HK-2 (cell line): Measurements from ENCODE around the gene MORC4.

Experiments used
- DNase-seq: peaks from one replicate; pipeline ENCODE4 v3.0.0-alpha.2; 2018; ENCODE audit not compliant: unreplicated experiment

The MORC4 gene

DNA sequence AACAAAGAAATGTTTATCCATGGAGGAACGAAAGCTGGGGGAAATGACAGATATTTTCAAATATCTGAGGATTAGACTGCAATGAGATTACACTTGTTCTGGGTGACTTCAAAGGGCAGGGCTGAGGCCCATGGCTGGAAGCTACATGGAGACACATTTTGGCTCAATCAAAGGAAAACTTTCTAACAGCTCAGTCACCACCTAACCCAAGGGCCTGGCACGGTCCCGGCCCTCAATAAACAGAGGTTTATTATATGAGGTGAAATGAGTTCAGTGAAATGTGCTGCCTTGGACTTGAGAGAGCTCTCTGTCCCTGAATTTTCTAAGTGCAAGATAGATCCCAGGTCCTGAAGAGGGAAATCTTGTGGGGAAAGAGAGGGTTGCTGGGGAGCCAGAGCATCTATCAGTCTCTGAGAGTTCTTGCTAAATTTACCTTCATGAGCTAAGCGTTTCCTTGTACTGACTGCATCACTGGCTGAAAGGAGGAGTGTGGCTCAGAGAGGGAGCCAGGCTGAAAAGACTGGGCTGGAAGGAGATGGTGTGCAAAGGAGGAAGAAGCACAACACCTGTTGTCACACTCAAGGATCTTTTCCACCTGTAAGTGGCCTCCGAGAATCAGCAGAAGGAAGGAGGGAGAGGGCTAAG, 94.8 kb downstream of the MORC4 start:
- DNase-seq = no peak

DNA sequence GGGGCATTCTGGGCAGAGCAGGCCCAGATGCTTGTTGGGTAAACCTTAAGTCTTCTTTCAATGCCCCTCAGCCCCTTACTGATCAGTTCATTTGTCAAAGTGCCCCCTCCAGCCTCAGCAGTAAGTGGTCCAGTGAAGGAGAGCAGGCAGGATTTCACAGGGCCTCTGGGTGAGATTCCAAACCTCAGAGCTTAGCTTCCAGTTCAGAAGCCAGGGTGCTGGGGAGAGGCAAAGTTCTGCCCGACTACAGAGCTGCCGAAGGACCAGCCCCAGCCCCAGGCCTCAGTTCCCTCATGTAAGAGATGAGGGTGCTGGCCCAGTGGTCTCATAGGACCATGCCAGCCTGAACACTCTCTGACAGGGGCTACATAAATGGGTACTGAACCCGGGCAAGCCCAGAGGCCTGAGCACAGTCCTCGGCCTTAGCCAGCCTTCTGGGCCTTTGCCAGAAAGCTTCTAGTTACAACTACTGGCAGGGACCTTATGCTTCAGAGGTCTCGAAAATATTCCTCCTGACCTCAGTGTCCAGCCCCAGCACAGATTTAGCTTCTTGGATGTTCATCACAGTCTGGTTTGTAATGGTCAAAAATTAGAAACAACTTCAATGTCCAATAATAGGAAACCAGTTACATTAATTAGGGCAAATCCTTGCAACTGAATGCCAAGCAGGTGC, 96.0 kb downstream of the MORC4 start:
- DNase-seq = no peak

DNA sequence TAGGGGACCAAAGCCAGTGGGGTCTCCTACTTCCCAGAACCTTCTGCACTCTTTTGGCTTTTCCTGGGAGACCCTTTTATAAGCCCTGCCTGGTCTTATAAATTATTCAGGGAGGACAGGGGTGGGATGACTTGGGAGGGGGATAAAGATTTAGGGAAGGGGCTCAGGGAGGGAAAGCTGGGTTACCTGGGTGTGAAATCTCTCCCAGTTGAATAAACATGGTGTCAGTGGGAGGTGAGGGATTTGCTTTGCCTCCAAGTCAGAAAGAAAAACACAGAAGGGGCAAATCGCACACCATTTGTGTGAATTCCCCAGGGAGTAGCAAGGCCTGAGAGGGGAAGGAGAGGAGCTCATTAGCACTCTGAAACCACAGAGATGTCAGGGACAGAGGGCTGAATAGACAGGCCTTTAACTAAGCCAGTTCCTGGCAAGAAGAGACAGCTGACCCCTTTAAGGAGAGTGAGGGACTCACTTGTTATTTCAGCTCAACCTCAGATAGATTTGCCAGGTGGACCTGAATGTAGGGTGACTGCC, 96.7 kb downstream of the MORC4 start, which contains the start of gene RIPPLY1:
Gene RIPPLY1, minus strand, starts transcription at position 51 of the 534 bp plus-strand sequence. CDS start 54 bp downstream, outside the sequence.
- no peak for DNase-seq

DNA sequence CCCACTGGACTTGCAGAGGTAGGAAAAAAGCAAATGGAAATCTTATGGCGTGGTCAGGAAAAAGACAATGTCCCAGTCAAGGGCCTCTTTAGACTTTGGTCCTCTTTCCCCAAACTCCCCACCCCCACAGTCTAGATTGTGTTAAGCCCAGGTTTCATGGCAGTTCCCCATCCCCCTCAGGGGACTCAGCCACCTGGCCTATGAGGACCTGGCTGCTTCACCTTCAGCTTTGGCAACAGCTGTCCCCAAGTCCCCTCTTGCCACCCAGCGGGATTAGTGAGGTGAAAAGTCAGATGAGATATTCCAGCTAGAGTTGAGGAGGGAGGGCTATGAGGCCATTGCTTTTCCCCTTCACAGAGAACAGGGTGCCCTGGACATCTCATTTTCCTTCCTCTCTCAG, 97.3 kb downstream of the MORC4 start:
- no peak for DNase-seq

DNA sequence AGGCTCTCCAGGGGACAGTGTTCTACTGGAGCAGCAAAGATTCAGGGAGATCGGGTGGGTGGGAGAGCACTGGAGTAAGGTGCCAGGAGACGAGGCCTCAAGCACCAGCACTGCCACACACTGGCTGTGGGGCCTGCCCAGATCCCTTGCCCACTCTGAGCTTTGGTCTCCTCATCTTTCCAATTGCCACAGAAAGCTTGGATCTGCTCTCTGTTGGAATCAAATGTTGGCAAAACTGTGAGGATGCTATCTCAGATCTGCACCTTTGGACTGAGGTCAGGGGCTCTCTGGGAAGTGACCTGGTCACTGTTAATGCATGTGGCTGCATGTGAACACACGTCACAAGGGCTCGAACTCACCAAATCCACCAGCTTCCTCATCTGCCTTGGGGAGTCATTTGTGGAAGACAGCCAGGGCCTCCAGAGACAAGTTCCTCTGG, 98.2 kb downstream of the MORC4 start:
- no peak for DNase-seq

DNA sequence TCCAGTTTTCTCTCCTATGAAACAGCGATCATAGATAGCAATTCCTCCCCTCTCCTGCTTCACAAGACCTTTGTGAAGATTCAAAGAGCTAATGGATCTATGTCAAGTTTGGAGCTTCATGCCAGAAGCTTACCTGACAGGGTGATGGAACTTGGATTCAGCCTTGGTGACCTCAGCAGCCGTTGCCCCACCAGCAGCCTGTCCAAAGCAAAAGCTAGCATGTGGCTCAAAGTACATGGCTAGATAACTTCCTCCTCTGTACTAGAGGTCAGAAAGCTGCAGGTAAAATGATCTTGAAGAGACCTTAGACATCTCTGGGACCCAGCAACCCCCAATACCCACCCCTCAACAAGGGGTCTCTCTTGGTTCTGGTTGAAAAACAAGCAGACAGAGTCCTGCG, 98.7 kb downstream of the MORC4 start:
- no peak for DNase-seq

DNA sequence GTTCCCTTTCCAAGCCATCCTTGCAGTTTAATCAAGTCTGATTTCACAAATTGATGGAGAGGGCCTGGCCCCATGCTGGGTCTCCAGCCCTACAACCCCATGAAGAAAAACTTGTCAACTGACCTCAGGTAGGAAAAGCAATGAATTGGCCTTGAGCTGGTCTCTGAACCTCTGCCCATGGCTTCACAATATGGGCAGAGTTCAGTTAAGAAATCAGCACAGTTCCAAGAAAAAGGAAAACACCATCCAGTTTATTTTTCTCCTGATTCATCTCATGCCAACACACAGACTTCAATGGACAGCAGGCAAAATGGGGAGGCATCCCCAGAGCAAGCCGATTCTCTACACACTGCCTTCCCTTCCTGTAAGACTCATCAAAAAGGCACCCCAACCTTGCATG, 100.2 kb downstream of the MORC4 start:
- no peak for DNase-seq

DNA sequence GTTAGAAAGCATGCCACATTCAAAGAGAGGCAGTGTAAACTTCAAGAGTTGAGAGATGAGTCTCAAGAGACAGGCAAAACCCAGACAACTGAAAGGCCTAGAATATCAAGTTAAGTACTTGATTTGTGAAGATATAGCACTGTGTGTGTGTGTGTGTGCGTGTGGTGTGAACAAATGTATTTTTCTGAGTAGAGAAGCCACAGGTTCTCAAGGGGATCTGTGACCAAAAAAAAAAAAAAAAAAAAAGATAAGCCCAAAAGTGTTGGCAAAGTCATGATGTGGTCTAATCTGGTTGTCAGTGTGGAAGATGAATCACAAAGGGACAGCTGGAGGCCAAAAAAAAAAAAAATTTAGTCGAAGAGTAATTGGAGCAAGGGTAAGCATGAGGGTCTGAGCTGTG, 100.7 kb downstream of the MORC4 start:
- DNase-seq = no peak

DNA sequence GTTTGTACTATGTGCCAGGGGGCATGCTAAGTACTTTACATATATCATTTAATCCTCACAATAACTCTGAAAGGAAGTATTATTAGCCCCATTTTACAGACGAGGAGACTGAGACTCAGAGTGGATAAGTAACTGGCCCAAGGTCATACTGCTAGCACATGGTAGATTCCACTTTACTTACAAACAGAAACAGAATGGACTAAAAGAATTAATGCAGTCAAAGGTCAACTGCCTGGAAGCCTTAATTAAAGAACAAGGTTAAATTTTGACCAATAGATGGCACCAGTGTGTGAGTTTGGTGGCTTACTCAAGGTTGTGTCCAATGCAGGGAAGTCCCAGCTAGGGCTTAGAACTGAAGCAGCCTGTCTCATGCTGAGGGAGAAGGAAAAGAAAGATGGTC, 101.5 kb downstream of the MORC4 start:
- DNase-seq = no peak

DNA sequence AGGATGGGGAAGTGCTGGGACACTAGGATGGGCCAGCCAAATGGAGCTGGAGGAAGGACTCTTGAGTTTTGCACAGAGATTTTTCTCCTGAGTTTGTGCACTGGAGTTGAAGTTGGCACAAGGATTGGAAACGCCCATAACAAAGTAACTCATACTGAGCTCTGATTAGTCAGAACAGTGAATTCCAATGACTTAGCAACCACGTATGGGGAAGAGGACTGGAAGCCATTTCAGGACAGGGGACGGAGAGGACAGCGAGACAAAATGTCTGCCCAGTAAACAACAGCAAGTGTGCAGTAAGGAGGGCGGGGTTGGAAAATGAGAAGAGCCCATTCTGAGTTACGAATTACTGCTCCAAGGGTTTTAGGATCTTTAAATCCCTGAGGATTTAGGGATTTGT, 102.8 kb downstream of the MORC4 start:
- DNase-seq = no peak

DNA sequence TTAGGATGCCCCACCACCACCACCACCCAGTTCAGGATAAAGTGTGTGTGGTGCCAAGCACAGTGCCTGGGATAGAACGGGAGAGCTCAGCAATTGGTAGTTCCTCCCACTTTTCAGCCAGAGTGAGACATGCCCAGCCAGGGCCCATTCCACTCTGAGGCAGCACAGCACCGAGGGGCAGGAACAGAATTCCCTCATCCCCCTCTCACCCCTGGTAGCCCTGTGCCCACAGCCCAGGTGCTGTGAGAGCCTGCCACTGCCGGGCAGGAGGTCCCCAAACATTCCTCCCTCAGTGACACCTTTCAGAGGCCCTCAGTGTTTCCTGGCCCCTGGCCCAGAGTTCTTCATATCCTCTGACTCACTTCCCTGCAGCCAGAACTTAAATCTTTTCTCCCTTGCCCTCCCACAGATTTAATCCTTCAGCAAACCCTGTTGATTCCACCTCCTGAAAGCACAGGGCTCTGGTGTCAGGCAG, 105.0 kb downstream of the MORC4 start:
- DNase-seq = peak; percentile 69

DNA sequence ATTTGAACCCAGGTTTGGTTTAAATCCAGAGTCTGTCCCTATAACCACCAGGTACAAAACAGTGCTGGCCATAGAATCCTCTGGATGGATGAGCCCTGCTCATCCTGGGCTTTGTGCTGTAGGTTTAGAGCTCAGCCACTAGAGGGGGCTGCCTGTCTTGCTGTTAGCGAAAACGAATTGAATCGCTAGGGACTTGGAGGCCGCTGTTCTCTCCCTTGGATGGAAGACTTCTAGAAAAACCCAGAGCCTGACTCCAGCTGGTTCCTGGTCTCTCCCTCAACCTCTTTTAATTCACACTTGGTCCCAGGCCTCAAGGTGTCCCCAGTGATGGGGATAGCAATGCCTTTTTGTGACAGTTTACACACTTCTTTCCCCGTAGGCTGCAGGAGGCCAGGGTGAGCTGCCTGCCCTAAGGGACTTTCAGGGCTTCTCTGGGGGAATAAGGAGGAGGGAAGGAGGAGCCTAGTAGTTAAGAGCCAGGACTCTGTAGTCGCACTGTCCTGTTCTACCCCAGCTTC, 105.6 kb downstream of the MORC4 start:
- peak; percentile 72 for DNase-seq

DNA sequence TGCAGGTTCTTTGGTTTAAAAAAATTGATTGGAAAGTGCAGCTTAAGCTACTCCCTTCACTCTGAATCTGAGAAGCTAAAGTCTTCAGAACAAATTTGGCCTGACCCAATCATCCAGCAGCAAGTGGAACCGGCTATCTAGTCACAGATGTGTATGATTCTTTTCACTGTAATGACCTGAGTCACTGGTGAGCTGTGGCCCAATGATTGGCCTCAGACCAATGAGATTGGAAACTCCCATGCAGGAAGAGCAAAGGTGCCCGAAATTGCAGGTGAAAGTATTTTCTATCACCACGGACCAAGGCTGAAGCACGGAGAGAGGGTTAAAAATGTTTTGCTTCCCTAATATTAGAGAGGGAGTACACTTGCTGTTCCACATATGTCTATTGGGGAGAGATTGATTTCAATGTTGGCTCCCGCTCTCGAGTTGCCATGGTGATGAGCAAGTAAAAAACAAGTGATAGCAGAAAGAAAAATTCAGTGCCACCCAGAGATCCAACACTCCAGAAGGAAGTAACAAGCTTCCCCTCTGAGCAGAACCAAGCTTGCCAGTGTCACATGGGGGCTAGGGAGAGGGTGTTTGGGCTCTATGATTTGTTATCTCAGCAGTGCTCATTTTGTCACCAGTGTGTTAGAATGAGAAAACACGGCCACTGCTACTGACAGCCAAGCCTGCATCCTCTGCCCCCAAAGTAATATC, 108.1 kb downstream of the MORC4 start:
- DNase-seq = no peak
